ENCODE data around the gene ADARB2.

ADARB2 gene

GRCh38 chr10:1570416-1571051 is 166.8 kb downstream of the ADARB2 start:
- no peak for DNase-seq (ENCODE audit: low spot score)

GRCh38 chr10:1569208-1569607 is 168.1 kb downstream of the ADARB2 start:
- no peak for DNase-seq (ENCODE audit: low spot score)

- no peak for DNase-seq (ENCODE audit: low spot score)
These were observed 169.4 kb downstream of the ADARB2 start for GRCh38 chr10:1567742-1568495.

GRCh38 chr10:1567152-1567551 is 170.2 kb downstream of the ADARB2 start:
- DNase-seq (ENCODE audit: low spot score), result no peak

DNA sequence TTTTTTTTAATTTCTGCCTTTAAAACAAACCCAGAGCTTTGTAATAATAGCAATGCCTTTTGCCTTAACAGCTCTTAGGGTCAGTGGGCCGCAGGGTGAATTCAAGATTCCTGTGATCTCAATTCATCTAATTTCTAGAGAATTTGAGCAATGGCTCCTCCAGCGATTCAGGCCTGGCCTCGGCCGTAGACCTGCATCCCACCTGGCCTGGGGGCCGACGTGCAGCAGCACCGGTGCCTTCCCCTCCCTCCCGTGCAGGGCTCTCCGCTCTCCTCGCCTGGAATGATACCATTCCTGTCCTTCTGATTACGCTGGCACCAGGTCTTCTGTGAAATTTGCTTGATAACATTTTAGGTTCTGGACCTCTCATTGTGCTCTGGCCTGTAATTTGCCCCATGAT is 172.5 kb downstream of the ADARB2 start:
- DNase-seq (ENCODE audit: low spot score), result no peak

GRCh38 chr10:1563028-1563427 is 174.3 kb downstream of the ADARB2 start:
- no peak for DNase-seq (ENCODE audit: low spot score)

DNA sequence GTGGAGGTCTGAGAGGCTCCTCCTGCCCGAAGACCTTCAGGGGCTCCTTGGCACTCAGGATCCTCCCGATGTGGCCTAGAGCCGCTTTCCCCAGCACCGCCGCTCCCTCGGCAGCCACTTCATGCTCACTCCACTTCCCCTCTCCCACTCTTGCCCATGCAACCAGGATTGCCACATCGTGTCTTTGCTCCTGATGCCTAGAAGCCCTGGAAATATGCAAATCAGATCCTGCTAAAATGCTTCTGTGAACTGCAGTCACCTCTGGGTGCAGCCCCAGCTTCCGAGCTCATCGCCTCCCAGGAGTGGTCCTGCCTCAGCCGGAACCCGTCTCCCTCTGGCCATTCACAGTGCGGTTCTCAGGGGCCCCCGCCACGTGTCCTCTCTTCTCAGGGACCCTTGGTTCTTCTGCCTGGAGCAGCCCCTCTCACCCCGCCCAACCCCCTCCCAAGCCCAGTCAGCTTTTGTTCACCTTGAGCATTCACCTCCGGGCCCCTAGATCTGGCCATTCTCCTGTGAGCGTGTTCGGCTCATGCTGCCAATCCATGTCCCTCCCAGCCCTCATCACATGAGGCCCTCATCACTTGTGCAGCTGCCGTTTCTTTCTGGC is 175.5 kb downstream of the ADARB2 start:
- no peak for DNase-seq (ENCODE audit: low spot score)

DNA sequence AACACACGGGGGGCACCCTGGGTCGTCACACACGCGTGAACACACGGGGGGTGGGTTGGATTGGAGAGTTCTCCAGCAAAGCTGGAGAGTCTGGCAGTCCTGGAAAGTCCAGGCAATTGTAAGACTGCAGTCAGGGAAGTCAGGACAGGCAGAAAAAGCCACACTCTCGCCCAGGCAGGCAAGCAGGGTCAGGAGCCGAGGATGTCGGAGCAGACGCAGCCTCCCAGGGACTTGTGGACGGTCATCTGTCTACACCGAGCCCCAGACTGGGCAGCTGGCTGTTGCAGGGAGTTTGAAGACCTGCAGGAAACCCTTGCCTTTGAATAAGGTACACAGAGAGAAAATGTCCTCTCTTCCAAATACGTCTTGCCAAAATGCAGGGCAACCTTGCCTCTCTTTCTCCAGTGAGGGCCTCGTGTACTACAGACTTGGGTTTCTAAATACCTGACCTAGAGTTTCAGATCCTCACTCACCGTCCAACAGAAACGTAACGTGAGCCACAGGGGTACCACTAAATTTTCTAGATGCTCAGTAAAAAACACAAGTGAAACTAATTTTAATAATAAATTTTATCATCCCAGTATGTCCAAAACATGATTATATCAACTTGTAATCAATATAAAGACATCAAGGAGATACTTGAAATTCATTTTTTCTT is 176.7 kb downstream of the ADARB2 start:
- DNase-seq (ENCODE audit: low spot score), result no peak

DNA sequence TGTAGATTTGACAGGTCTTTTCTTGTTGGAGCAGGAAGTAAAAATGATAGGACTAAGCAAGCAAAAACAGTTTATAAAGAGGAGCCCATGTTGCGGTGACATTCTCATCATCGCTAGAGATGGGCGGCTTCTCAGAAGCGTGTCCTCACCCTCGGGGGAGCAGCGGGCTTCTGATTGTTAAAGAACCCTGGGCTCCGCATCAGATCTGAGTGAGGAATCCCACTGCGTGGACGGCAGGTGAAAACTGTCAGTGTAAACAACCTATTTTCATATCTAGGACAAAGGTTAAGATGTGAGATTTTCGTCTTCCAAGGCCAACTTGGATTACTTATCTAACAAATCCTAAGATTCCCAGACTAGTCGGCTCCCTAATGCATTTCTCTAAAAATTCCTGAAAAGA is 177.6 kb downstream of the ADARB2 start:
- no peak for DNase-seq (ENCODE audit: low spot score)

DNA sequence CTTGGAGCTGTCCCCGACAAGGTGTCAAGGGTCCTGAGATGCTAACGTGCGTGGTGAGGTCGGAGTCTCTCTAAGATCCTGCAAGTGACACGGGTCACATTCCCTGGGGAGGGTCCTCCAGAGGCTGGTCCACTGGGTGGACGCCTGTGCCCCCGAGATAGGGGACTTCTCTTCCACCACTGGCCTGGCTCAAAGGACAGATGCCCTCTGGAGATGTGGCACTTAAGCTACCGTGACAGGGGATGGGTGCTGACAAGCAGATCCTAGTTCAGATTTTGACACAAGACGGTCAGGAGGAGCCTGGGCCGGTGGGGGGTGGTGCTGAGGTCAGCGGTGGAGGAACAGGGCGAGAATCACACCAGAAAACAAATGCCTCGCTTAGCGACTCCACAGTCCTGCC is 178.0 kb downstream of the ADARB2 start:
- DNase-seq (ENCODE audit: low spot score), result no peak

DNA sequence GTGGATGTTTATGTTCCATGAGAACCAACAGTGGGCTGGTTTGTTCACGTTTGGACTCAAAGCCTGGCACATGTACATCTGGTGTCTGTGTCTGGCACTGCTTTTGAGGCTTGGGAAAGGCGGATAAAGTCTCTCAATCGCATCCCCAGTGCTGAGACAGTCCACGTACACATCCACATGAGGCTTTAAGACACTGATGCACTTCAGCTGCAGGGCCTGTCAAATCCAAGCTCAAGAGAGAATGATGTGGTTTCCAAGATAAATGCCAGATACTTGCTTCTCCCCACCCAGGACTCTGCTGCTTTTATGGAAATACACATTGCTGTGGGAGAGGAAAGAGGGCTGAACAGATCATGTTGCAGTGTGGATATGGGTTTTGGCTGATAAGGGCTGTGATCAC is 178.4 kb downstream of the ADARB2 start:
- no peak for DNase-seq (ENCODE audit: low spot score)

GRCh38 chr10:1557081-1557480 is 180.2 kb downstream of the ADARB2 start:
- no peak for DNase-seq (ENCODE audit: low spot score)

DNA sequence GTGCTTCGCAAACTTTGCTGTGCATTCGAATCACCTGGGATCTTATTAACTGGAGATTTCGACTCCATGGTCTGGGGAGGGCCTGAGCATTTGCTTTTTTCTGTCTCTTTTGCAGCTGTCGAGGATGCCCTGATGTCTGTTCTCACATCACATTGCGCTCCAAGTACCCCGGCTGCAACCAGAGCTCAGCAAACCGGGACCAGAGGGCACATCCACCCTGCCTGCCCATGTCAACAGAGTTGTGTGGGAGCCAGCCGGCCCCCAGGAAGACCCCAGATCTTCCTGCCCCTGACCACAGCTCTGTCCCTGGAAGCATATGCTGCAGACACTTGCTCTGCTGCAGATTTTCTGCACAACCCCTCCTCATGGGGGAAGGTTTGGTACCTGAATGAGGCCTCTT is 180.8 kb downstream of the ADARB2 start:
- no peak for DNase-seq (ENCODE audit: low spot score)

GRCh38 chr10:1553951-1554350 is 183.4 kb downstream of the ADARB2 start:
- no peak for DNase-seq (ENCODE audit: low spot score)

- no peak for DNase-seq (ENCODE audit: low spot score)
These were observed 184.2 kb downstream of the ADARB2 start for GRCh38 chr10:1552881-1553670.

DNA sequence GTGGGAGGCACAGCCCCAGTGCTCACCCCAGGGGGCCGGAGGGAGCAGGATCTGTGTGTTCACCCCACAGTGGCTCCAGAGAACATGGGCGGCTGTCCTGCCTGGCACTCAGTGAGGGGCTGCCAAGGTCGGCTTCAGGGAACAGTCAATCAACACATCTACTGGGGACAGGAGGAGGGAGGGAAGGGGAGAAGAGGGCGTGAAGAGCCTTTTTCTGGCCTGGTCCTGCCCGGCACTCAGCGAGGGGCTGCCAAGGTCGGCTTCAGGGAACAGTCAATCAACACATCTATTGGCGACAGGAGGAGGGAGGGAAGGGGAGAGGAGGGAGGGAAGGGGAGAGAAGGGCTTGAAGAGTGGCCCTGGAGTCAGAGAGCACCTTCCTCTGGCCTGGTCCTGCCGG is 184.9 kb downstream of the ADARB2 start:
- no peak for DNase-seq (ENCODE audit: low spot score)

DNA sequence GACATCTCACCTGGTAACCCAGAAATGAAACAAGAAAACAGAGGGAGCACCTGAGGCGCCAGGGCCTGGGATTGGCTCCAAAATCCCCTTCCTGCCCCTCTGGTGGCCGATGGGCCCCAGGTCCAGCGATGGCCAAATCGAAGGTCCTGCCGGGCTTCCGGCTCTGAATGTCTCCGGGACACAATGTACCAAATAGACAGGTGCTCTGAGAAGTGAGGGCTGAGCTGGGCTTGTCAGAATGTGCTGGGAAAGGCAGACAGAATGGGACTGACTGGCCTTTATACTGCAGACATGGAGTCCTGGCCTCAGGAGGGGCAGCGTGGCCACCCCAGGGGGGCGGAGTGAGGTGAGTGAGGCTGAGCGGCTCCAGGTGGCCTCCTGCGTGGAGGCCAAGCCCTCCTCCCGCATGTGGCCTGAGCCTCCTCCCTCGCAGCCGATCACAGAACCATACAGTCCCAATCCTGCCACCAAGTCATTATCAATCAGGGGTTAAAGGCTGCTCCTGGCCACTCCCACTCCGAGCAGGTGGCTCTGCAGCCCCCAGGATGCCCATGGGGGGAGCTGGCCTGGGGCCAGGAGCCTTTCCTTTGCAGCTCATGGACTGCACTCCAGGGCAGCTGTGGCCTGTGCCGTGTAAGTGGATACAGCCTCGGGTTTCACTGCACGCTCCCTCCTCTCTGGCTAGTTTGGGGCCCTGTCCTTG is 185.5 kb downstream of the ADARB2 start:
- no peak for DNase-seq (ENCODE audit: low spot score)

DNA sequence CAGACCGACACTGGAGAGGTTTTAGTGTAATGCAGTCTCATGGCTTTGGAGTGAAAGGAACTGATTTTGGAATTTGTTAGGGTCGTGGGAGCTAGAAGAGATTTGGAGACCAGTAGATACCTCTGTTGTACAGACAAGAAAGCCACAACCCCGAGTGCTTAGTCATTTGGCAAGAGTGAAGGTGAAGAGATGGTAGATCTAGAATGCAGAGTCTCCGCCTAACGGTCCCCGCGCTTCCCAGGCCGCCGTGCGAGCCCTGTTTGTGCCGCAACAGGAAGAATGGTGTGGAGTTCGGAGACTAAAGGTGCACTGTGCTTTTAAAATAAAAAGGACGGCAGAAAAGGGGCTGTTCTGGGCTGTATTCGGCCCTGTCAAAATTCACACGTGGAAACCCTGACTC is 186.7 kb downstream of the ADARB2 start:
- DNase-seq (ENCODE audit: low spot score), result no peak

DNA sequence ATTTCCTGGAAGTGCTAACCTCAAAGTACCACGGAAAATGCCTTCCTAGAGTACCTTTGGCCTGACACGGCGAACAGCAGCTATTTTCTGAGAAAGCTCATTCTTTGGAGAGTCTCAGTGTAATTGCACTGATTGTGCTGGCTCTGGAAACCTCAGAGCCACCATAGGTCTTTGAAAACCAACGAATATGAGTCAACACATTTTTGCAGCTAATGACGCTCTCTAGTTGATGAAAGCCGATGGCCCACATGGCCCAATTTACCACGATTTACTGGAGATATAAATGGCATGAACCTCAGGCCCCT is 187.1 kb downstream of the ADARB2 start:
- no peak for DNase-seq (ENCODE audit: low spot score)

DNA sequence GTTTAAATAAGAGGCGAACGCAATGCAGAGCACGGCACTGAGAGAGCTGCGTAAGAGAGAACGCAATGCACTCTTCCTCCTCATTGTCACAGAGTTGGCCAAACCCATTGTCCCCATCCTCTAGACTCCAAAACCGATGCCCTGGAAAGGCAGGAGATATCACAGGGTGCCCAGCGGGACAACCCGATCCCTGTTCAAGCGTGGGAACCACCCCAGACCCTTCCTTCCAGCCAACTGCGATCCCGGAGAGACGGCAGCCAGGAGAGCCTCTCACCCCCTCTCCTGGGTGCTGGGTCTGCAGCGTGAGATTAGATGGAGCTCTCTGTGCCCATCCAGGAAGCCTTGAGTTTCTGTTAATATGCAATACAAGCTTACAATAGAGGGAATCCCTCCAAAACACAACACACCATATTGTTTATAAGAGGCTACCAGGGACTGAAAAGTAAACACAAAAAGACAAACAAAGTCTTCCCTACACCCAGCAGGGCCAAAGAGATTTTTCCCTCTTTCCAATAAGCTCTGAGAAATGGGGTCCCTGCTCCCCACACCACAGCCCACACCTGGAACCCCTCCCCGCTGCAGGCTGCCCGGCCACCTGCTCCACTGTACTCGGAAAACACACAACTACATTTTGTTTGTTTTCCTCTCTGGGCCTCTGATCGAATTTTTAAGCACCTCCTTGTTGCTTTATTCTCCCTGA is 187.6 kb downstream of the ADARB2 start:
- DNase-seq (ENCODE audit: low spot score), result no peak

DNA sequence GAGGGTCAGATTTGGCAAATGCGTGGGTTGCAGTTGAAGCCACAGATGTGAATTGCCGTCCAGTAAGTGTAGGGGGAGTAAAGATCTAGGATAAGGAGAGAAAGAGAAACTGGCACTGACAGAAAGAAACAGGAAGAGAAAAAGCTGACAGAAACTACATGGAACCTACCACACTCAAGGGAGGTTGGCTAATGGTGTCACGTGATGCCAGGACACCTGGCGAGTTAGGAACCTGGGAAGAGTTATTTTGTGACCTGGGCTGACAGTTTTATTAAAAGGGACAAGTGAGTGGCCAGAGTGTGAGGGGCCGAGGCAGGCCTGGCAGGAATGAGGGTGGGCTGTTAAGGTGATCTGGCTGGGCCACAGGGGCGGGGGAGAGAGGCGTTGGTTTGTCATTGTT is 188.7 kb downstream of the ADARB2 start:
- DNase-seq (ENCODE audit: low spot score), result no peak

All from D341Med (cell line).